ENCODE measurements around the gene SYT1.

SYT1 gene

DNA sequence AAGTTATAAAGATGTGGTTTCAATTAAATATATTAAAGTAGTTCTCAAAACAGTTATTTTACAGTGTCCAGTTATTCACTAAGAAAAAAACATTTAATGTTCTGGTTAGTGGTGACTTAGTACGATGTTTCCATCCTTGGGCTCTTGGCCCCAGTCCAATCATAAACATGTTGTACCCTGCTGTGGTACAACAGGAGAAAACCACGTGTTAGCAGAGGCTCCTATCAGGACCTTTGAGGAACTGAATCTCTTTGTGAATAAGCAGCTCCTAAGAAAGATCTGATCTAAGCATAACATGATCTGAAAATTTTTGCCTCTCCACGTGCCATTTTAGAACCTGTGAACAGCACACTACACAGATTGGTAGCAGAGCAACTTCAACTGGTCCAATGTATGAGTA is 234.0 kb downstream of the SYT1 start:
- Histone ChIP-seq H3K4me1 (ENCODE audit: control insufficient read depth, insufficient read depth, low read length) (no peaks in the 10 kb centered on the region), H3K4me3 (ENCODE audit: low read depth, low read length) (no peak overlapping the region), H3K9me3 (ENCODE audit: control insufficient read depth, insufficient read depth, low read depth, low read length) (no peaks in the 10 kb centered on the region), H3K36me3 (ENCODE audit: control insufficient read depth in 2 of 2, insufficient read depth in 1 of 2, low read length in 2 of 2) (no peaks in the 10 kb centered on the region), H3K27ac (ENCODE audit: extremely low read depth, low read depth, low read length) (no peak overlapping the region)
- POLR2A ChIA-PET = no interaction called here
- CTCF ChIA-PET = no interaction called here
- TF ChIP-seq ZNF48 (tag by site-specific recombination; IDR thresholded peaks at IDR 0.05) (no peak), ZNF785 (tag by site-specific recombination; IDR thresholded peaks at IDR 0.05) (no peak), ZNF501 (tag by site-specific recombination; IDR thresholded peaks at IDR 0.05) (no peak), ZNF311 (tag by site-specific recombination; IDR thresholded peaks at IDR 0.05; ENCODE audit: borderline replicate concordance) (no peak), ZSCAN23 (tag by site-specific recombination; IDR thresholded peaks at IDR 0.05) (no peak), SP2 (tag by site-specific recombination; IDR thresholded peaks at IDR 0.05) (no peak), ZNF521 (tag by site-specific recombination; IDR thresholded peaks at IDR 0.05) (no peak), KLF10 (tag by site-specific recombination; IDR thresholded peaks at IDR 0.05) (no peak), ZNF335 (tag by site-specific recombination; conservative IDR thresholded peaks at IDR 0.05) (no peak), ZNF664 (tag by site-specific recombination; IDR thresholded peaks at IDR 0.05) (no peak), ZNF132 (tag by site-specific recombination; IDR thresholded peaks at IDR 0.05; ENCODE audit: borderline replicate concordance) (no peak), SCRT2 (tag by site-specific recombination; IDR thresholded peaks at IDR 0.05) (no peak), ZNF747 (tag by site-specific recombination; IDR thresholded peaks at IDR 0.05) (no peak), ZNF174 (tag by site-specific recombination; IDR thresholded peaks at IDR 0.05) (no peak), ZNF350 (tag by site-specific recombination; IDR thresholded peaks at IDR 0.05) (no peak)
- TF ChIP-seq, protein P1, sequence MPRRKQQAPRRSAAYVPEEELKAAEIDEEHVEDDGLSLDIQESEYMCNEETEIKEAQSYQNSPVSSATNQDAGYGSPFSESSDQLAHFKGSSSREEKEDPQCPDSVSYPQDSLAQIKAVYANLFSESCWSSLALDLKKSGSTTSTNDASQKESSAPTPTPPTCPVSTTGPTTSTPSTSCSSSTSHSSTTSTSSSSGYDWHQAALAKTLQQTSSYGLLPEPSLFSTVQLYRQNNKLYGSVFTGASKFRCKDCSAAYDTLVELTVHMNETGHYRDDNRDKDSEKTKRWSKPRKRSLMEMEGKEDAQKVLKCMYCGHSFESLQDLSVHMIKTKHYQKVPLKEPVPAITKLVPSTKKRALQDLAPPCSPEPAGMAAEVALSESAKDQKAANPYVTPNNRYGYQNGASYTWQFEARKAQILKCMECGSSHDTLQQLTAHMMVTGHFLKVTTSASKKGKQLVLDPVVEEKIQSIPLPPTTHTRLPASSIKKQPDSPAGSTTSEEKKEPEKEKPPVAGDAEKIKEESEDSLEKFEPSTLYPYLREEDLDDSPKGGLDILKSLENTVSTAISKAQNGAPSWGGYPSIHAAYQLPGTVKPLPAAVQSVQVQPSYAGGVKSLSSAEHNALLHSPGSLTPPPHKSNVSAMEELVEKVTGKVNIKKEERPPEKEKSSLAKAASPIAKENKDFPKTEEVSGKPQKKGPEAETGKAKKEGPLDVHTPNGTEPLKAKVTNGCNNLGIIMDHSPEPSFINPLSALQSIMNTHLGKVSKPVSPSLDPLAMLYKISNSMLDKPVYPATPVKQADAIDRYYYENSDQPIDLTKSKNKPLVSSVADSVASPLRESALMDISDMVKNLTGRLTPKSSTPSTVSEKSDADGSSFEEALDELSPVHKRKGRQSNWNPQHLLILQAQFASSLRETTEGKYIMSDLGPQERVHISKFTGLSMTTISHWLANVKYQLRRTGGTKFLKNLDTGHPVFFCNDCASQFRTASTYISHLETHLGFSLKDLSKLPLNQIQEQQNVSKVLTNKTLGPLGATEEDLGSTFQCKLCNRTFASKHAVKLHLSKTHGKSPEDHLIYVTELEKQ (tag by site-specific recombination; IDR thresholded peaks at IDR 0.05; ENCODE audit: borderline replicate concordance) = no peak

DNA sequence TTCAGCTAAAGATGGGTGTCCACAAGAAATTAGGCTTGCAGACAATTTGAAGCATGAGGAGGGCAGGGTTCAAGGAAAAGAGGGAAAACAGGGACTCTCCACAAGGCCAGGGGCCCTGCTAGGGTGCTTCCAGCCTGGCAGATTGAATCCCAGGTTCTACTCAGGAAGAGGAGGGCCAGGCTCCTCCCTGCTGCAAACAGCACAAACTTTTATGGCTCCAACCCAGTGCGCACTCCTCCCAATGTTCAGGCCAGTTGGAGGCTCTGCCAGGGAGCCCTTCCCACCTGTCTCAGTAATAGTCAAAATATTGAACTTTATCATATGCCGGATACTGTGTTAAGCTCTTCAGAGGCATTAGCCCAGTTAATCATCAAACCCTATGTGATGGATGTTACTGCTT is 244.4 kb downstream of the SYT1 start:
- H3K4me3 ChIP-seq (ENCODE audit: low read depth, low read length) = no peak overlapping the region
- H3K9me3 ChIP-seq (ENCODE audit: control insufficient read depth, insufficient read depth, low read depth, low read length) = no peaks in the 10 kb centered on the region
- no peaks in the 10 kb centered on the region for H3K36me3 ChIP-seq (ENCODE audit: control insufficient read depth in 2 of 2, insufficient read depth in 1 of 2, low read length in 2 of 2)
- H3K4me1 ChIP-seq (ENCODE audit: control insufficient read depth, insufficient read depth, low read length) = no peaks in the 10 kb centered on the region
- CTCF ChIA-PET = no interaction called here
- POLR2A ChIA-PET = no interaction called here
- H3K27ac ChIP-seq (ENCODE audit: extremely low read depth, low read depth, low read length) = no peak overlapping the region
- TF ChIP-seq ZNF670 (tag by site-specific recombination; IDR thresholded peaks at IDR 0.05; ENCODE audit: low read depth) (no peak), TRIM28 (IDR thresholded peaks at IDR 0.05; ENCODE audit: borderline replicate concordance, low read length) (no peak), ZNF266 (tag by site-specific recombination; IDR thresholded peaks at IDR 0.05; ENCODE audit: low read depth) (no peak), ZNF155 (tag by site-specific recombination; IDR thresholded peaks at IDR 0.05) (no peak), ZNF768 (tag by site-specific recombination; IDR thresholded peaks at IDR 0.05) (no peak), ZBTB48 (tag by site-specific recombination; IDR thresholded peaks at IDR 0.05) (no peak), ZNF114 (tag by site-specific recombination; IDR thresholded peaks at IDR 0.05) (no peak), ZBTB7A (tag by site-specific recombination; IDR thresholded peaks at IDR 0.05; ENCODE audit: low read depth) (no peak)
- TF ChIP-seq, protein P2, sequence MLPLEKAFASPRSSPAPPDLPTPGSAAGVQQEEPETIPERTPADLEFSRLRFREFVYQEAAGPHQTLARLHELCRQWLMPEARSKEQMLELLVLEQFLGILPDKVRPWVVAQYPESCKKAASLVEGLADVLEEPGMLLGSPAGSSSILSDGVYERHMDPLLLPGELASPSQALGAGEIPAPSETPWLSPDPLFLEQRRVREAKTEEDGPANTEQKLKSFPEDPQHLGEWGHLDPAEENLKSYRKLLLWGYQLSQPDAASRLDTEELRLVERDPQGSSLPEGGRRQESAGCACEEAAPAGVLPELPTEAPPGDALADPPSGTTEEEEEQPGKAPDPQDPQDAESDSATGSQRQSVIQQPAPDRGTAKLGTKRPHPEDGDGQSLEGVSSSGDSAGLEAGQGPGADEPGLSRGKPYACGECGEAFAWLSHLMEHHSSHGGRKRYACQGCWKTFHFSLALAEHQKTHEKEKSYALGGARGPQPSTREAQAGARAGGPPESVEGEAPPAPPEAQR (tag by site-specific recombination; IDR thresholded peaks at IDR 0.05) = no peak
- TF ChIP-seq, protein P3, sequence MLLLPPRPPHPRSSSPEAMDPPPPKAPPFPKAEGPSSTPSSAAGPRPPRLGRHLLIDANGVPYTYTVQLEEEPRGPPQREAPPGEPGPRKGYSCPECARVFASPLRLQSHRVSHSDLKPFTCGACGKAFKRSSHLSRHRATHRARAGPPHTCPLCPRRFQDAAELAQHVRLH (tag by site-specific recombination; IDR thresholded peaks at IDR 0.05) = no peak
- TF ChIP-seq, protein P4, sequence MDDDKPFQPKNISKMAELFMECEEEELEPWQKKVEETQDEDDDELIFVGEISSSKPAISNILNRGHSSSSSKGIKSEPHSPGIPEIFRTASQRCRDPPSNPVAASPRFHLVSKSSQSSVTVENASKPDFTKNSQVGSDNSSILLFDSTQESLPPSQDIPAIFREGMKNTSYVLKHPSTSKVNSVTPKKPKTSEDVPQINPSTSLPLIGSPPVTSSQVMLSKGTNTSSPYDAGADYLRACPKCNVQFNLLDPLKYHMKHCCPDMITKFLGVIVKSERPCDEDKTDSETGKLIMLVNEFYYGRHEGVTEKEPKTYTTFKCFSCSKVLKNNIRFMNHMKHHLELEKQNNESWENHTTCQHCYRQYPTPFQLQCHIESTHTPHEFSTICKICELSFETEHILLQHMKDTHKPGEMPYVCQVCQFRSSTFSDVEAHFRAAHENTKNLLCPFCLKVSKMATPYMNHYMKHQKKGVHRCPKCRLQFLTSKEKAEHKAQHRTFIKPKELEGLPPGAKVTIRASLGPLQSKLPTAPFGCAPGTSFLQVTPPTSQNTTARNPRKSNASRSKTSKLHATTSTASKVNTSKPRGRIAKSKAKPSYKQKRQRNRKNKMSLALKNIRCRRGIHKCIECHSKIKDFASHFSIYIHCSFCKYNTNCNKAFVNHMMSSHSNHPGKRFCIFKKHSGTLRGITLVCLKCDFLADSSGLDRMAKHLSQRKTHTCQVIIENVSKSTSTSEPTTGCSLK (tag by site-specific recombination; IDR thresholded peaks at IDR 0.05) = no peak
- TF ChIP-seq, protein P5, sequence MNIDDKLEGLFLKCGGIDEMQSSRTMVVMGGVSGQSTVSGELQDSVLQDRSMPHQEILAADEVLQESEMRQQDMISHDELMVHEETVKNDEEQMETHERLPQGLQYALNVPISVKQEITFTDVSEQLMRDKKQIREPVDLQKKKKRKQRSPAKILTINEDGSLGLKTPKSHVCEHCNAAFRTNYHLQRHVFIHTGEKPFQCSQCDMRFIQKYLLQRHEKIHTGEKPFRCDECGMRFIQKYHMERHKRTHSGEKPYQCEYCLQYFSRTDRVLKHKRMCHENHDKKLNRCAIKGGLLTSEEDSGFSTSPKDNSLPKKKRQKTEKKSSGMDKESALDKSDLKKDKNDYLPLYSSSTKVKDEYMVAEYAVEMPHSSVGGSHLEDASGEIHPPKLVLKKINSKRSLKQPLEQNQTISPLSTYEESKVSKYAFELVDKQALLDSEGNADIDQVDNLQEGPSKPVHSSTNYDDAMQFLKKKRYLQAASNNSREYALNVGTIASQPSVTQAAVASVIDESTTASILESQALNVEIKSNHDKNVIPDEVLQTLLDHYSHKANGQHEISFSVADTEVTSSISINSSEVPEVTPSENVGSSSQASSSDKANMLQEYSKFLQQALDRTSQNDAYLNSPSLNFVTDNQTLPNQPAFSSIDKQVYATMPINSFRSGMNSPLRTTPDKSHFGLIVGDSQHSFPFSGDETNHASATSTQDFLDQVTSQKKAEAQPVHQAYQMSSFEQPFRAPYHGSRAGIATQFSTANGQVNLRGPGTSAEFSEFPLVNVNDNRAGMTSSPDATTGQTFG (tag by site-specific recombination; IDR thresholded peaks at IDR 0.05; ENCODE audit: borderline replicate concordance) = no peak

All from HEK293 (cell line).